Esophagus muscularis mucosa (tissue), 3 donors: ENCODE results near the gene ZNF768.

Experiments
- CTCF ChIP-seq, 3 experiments: fragments of 200-600 bp in 2 of 3; fragments of 450-650 bp in 1 of 3; sonication (generic) in 2 of 3; IDR thresholded peaks; one replicate each; pipeline ENCODE4 v1.5.1; 2017 to 2019; ENCODE audit warnings: antibody characterized with exemption in 3 of 3, mild to moderate bottlenecking in 2 of 3, moderate library complexity in 1 of 3
- POLR2A ChIP-seq: fragments of 450-650 bp; IDR thresholded peaks from one replicate; pipeline ENCODE4 v1.6.1; 2017; ENCODE audit warnings: antibody characterized with exemption, moderate library complexity, mild to moderate bottlenecking, low read depth

DNA sequence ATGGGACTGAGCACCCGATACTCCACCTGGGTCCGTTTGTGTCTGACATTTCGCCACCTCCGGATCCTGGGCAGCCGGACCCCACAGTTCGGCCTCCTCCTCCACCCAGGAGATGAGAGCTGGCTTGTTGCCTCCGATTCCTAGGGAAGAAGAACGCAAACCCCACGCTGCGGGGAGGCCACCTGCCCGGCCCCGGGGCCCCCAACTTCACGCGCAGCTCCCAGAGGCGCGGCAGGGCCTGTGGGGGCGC lies 31.3 kb upstream of the ZNF768 start:
- TF ChIP-seq CTCF (IDR thresholded peaks at IDR 0.05) (peak in 2 of 3 experiments; percentile 11 to 13), POLR2A (no peak)
